OCI-LY1 (cell line): Measurements from ENCODE around the gene NECAP2.

Source experiments
- CTCF ChIP-seq: fragments of 200-600 bp; sonication (generic), shearing (Covaris generic); IDR thresholded peaks from 2 replicates; pipeline ENCODE4 v1.5.1; 2017; ENCODE audit warnings: mild to moderate bottlenecking, antibody characterized with exemption, low read length, moderate library complexity, mixed read lengths
- EZH2 ChIP-seq: fragments of 200-600 bp; sonication (generic), shearing (Covaris generic); IDR thresholded peaks from 2 replicates; pipeline ENCODE4 v1.8.0; 2017; ENCODE audit warnings: borderline replicate concordance, mixed run types, mild to moderate bottlenecking, antibody characterized with exemption, low read length, moderate library complexity, mixed read lengths

- no peak for TF ChIP-seq EZH2
- no peak for TF ChIP-seq CTCF
These were observed 30.9 kb upstream of the NECAP2 start for GRCh38 chr1:16409536-16410152.
